ENCODE results near the gene OSBP. TPM values are rescaled to one million over a fixed set of nuclear protein-coding genes. Genes with fewer than 3 reads are reported as not detected.
"Not testable (repeated sequence)": the region's sequence is repeated elsewhere in the genome, so short reads cannot be mapped to it uniquely, and the experiment has no call there.

The OSBP gene
- total RNA-seq, 1 donor from 2014 or later: 40.5 TPM

DNA sequence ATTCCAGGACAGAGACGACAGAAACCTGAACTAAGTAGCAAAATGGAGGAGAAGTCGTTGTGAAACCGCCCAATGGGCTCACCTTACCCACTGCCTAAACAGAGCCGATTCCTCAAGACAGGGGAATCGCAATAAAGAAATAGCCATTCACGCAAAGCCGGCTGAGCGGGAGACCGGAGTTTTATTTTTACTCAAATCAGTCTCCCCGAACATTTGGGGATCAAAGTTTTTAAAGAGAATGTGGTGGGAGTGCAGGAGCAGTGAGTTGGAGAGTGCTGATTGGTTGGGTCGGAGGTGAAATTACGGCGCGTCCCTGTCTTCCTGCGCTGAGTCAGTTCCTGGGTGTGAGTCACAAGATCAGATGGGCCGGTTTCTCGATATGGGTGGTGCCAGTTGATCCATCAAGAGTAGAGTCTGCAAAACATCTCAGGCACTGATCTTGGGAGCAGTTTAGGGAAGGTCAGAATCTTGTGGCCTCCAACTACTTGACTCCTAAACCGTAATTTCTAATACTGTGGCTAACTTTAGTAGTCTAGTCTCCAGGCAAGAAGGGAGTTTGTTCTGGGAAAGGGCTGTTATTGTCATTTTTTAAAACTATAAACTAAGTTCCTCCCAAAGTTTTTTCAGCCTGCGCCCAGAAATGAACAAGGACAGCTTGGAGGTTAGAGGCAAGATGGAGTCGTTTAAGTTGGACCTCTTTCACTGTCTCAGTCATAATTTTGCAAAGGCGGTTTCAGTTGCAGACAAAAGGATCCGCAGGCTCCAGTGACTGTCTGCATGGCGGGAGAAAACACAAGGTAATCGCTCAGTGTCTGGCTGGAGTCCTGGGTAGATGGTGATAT is 70.2 kb downstream of the OSBP start:
- no peak for DNase-seq (ENCODE audit: extremely low spot score in 2 of 2)
- TF ChIP-seq POLR2AphosphoS5 (IDR thresholded peaks at IDR 0.05; ENCODE audit: insufficient read depth in 1 of 2, low read depth in 1 of 2) (no peak), POLR2A (IDR thresholded peaks at IDR 0.05) (no peak)
- TF ChIP-seq, protein P1, sequence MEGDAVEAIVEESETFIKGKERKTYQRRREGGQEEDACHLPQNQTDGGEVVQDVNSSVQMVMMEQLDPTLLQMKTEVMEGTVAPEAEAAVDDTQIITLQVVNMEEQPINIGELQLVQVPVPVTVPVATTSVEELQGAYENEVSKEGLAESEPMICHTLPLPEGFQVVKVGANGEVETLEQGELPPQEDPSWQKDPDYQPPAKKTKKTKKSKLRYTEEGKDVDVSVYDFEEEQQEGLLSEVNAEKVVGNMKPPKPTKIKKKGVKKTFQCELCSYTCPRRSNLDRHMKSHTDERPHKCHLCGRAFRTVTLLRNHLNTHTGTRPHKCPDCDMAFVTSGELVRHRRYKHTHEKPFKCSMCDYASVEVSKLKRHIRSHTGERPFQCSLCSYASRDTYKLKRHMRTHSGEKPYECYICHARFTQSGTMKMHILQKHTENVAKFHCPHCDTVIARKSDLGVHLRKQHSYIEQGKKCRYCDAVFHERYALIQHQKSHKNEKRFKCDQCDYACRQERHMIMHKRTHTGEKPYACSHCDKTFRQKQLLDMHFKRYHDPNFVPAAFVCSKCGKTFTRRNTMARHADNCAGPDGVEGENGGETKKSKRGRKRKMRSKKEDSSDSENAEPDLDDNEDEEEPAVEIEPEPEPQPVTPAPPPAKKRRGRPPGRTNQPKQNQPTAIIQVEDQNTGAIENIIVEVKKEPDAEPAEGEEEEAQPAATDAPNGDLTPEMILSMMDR (IDR thresholded peaks at IDR 0.05): no peak
- intact Hi-C loops (cut with DNase I): no loop called here

GRCh38 chr11:59544869-59545178 is 70.8 kb downstream of the OSBP start:
- Histone ChIP-seq H3K27me3 (no peaks in the 10 kb centered on the region), H3K27ac (no peak overlapping the region), H3K9me3 (no peaks in the 10 kb centered on the region), H3K4me3 (no peak overlapping the region), H3K36me3 (no peaks in the 10 kb centered on the region), H3K4me1 (no peaks in the 10 kb centered on the region)
- intact Hi-C loops (cut with DNase I): no loop called here
- TF ChIP-seq POLR2AphosphoS5 (IDR thresholded peaks at IDR 0.05; ENCODE audit: insufficient read depth in 1 of 2, low read depth in 1 of 2) (no peak), POLR2A (IDR thresholded peaks at IDR 0.05) (no peak)
- TF ChIP-seq, protein P1 (IDR thresholded peaks at IDR 0.05): no peak
- no peak for DNase-seq (ENCODE audit: extremely low spot score in 2 of 2)

More for the DNA sequence above, 70.2 kb downstream of the OSBP start:
- H3K27ac ChIP-seq: no peak overlapping the region
- H3K9me3 ChIP-seq: no peaks in the 10 kb centered on the region
- no peaks in the 10 kb centered on the region for H3K4me1 ChIP-seq
- no peak overlapping the region for H3K4me3 ChIP-seq
- no peaks in the 10 kb centered on the region for H3K27me3 ChIP-seq
- H3K36me3 ChIP-seq: no peaks in the 10 kb centered on the region

DNA sequence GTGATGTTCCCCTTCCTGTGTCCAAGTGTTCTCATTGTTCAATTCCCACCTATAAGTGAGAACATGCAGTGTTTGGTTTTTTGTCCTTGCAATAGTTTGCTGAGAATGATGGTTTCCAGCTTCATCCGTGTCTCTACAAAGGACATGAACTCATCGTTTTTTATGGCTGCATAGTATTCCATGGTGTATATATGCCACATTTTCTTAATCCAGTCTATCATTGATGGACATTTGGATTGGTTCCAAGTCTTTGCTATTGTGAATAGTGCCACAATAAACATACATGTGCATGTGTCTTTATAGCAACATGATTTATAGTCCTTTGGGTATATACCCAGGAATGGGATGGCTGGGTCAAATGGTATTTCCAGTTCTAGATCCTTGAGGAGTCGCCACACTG is 71.9 kb downstream of the OSBP start:
- H3K4me1 ChIP-seq; H3K27me3 ChIP-seq; H3K27ac ChIP-seq; intact Hi-C loops (cut with DNase I); H3K9me3 ChIP-seq; H3K4me3 ChIP-seq; DNase-seq (ENCODE audit: extremely low spot score in 2 of 2); H3K36me3 ChIP-seq: not testable (repeated sequence)

DNA sequence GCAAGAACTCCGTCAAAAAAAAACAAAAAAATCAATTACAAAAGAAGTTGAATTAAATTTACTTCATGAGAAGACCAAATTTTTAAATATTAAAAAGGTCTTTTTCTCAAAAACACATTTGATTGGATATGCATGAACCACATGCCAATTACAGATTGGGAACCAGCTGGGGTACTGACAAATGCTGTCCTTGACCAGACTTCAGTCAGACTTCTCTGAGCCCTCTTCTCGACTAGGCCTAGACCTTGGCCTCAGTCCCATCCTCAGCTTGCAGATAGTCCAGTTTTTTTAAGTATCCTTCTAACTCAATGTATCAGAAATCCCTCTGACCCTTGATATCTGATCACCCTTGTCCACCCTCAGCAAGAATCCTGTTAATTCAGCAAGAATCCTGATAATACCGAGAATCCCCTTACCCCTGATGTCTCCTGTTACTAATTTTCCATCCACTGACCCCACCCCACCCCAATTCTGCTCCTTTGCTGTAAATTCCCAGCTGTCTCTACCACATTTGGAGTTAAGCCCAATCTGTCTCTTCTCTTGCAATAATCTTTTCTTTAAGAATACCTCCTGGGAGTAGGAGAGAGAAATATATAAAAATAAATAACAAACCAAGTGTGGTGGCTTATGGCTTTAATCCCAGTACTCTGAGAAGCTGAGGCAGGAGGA is 73.3 kb downstream of the OSBP start:
- H3K27me3 ChIP-seq: no peaks in the 10 kb centered on the region
- H3K4me3 ChIP-seq: no peak overlapping the region
- H3K9me3 ChIP-seq: no peaks in the 10 kb centered on the region
- H3K27ac ChIP-seq: no peak overlapping the region
- no peaks in the 10 kb centered on the region for H3K36me3 ChIP-seq
- no peaks in the 10 kb centered on the region for H3K4me1 ChIP-seq
- intact Hi-C loops (cut with DNase I): no loop called here
- TF ChIP-seq POLR2A (IDR thresholded peaks at IDR 0.05): no peak
- no peak for DNase-seq (ENCODE audit: extremely low spot score in 2 of 2)

- H3K4me1 ChIP-seq: peaks cover 6% of the 10 kb centered on the region
- H3K9me3 ChIP-seq: no peaks in the 10 kb centered on the region
- H3K4me3 ChIP-seq: no peak overlapping the region
- no peaks in the 10 kb centered on the region for H3K36me3 ChIP-seq
- H3K27ac ChIP-seq: no peak overlapping the region
- TF ChIP-seq, protein P1 (IDR thresholded peaks at IDR 0.05): no peak
- TF ChIP-seq POLR2AphosphoS5 (IDR thresholded peaks at IDR 0.05; ENCODE audit: insufficient read depth in 1 of 2, low read depth in 1 of 2): no peak
- TF ChIP-seq POLR2A (IDR thresholded peaks at IDR 0.05): no peak
- intact Hi-C loops (cut with DNase I): loop anchor here (10.0 kb wide), 1 partner anchor 150 kb away; no protein-coding TSS in a partner anchor
- DNase-seq (ENCODE audit: extremely low spot score in 2 of 2): no peak
- no peaks in the 10 kb centered on the region for H3K27me3 ChIP-seq
These were observed 80.9 kb downstream of the OSBP start for GRCh38 chr11:59534676-59535075.

DNA sequence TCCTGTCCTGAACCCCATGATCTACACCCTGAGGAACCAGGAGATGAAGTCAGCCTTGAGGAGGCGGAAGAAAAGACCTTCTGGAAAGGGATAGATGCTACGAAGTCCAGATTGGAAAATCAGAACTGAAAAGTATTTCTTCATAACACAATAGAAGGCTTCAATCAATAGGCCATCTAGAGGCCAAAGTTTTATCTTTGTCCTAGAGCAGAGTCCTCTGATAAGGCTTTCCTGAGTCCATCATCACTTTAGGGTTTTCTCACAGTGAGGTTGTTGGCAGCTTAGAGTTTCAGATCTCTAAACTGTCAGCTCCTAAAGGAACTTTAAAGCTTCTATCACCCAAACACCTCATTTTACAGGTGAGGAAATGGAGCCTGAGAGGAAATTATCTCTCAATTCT is 83.0 kb downstream of the OSBP start:
- DNase-seq (ENCODE audit: extremely low spot score in 2 of 2): no peak
- Histone ChIP-seq H3K4me1 (peaks cover 6% of the 10 kb centered on the region), H3K27ac (no peak overlapping the region), H3K36me3 (no peaks in the 10 kb centered on the region), H3K4me3 (no peak overlapping the region), H3K9me3 (no peaks in the 10 kb centered on the region), H3K27me3 (no peaks in the 10 kb centered on the region)
- intact Hi-C loops (cut with DNase I): loop anchor here (10.0 kb wide), 1 partner anchor 152 kb away; no protein-coding TSS in a partner anchor
- no peak for TF ChIP-seq POLR2A (IDR thresholded peaks at IDR 0.05)
- TF ChIP-seq, protein P1 (IDR thresholded peaks at IDR 0.05): no peak
- no peak for TF ChIP-seq POLR2AphosphoS5 (IDR thresholded peaks at IDR 0.05; ENCODE audit: insufficient read depth in 1 of 2, low read depth in 1 of 2)
